ENCODE results near the gene KRTAP10-6.
"Not testable (repeated sequence)": the region's sequence is repeated elsewhere in the genome, so short reads cannot be mapped to it uniquely, and the experiment has no call there.

KRTAP10-6 gene

DNA sequence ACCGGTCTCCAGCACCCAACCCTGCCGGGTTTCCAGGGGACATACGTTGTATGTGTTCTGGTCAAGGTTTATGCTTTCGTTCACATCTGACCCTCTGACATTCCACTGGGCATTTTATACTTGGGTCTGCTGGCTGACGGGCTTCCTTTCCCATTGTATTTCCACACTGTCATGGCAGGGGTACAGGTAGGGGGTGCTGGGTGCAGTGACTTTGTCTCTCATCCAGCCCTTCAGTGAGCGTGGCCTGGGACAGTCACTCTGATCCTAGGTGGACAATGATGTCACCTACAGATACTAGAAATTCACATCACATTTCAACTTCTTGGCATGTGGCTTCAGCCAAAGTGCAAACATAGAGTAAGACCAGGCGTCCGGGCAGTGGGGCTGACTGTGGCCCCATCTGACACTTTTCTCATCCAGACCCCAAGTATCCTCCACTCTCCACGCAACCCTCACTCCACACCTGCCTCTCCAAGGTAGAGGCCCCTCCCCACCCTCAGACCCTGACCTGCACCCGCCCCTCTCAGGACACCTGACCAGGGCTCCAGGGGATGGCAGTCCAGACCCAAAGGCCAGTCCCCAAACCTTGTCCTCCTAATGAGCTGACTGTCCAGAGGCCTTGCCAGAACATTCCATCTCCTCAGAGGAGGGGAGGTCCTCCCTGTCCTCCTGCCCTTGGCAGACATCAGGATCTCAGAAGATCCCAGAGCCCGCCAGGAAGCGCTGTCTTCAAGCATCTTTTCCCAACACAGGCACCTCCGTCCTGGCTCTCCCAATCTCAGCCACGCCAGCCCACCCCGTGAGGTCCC is 44.1 kb upstream of the KRTAP10-6 start:
- CTCF ChIA-PET, result interaction anchor here (0.6 kb wide), 1 partner anchor 33 kb away, joined by 4 read pairs; no protein-coding TSS in a partner anchor
- DNase-seq (ENCODE audit: extremely low spot score), result no peak
- TF ChIP-seq BHLHE40 (IDR thresholded peaks at IDR 0.05; ENCODE audit: borderline replicate concordance) (no peak), FOXK2 (IDR thresholded peaks at IDR 0.05) (no peak), CTBP1 (IDR thresholded peaks at IDR 0.05; ENCODE audit: borderline replicate concordance) (no peak), ELF4 (IDR thresholded peaks at IDR 0.05) (no peak), FOXM1 (IDR thresholded peaks at IDR 0.05; ENCODE audit: borderline replicate concordance) (no peak), LEF1 (IDR thresholded peaks at IDR 0.05; ENCODE audit: borderline replicate concordance) (no peak), SP1 (IDR thresholded peaks at IDR 0.05) (no peak)
- POLR2A ChIA-PET, result no interaction called here

DNA sequence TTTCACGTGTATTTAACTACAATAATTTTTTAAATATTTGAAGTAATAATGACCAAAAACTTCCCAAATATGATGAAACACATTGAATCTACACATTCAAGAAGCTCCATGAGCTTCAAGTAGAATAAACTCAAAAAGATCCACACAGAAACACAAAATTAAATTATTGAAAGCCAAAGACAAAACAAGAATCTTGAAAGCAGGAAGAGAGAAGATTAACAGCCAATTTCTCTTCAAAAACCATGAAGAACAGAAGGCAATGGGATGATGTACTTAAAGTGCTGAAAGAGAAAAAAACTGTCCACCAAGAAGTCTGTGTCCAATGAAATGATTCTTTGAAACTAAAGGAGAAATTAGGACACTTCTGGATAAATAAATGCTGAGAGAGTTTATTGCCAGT is 39.8 kb upstream of the KRTAP10-6 start:
- ChIA-PET POLR2A (no interaction called here), CTCF (interaction anchor here (0.7 kb wide), 1 partner anchor 52 kb away, joined by 3 read pairs; no protein-coding TSS in a partner anchor)
- no peak for TF ChIP-seq L3MBTL2 (conservative IDR thresholded peaks at IDR 0.05)
- TF ChIP-seq TARDBP (IDR thresholded peaks at IDR 0.05), result no peak
- TF ChIP-seq FOXK2 (IDR thresholded peaks at IDR 0.05), result no peak
- TF ChIP-seq HDGF (IDR thresholded peaks at IDR 0.05; ENCODE audit: borderline replicate concordance), result no peak
- no peak for TF ChIP-seq PKNOX1 (IDR thresholded peaks at IDR 0.05)
- no peak for TF ChIP-seq BHLHE40 (IDR thresholded peaks at IDR 0.05; ENCODE audit: borderline replicate concordance)
- no peak for TF ChIP-seq SP1 (IDR thresholded peaks at IDR 0.05)
- no peak for TF ChIP-seq ELF4 (IDR thresholded peaks at IDR 0.05)
- no peak for TF ChIP-seq LEF1 (IDR thresholded peaks at IDR 0.05; ENCODE audit: borderline replicate concordance)
- TF ChIP-seq CTBP1 (IDR thresholded peaks at IDR 0.05; ENCODE audit: borderline replicate concordance), result no peak
- no peak for TF ChIP-seq NFRKB (IDR thresholded peaks at IDR 0.05)
- TF ChIP-seq ARNT (IDR thresholded peaks at IDR 0.05), result no peak
- no peak for TF ChIP-seq FOXA1 (IDR thresholded peaks at IDR 0.05)
- no peak for TF ChIP-seq FOXM1 (IDR thresholded peaks at IDR 0.05; ENCODE audit: borderline replicate concordance)
- no peak for TF ChIP-seq SUZ12 (IDR thresholded peaks at IDR 0.05)
- DNase-seq (ENCODE audit: extremely low spot score), result no peak

GRCh38 chr21:44630440-44630839 is 38.1 kb upstream of the KRTAP10-6 start:
- ChIA-PET POLR2A (no interaction called here), CTCF (no interaction called here)
- TF ChIP-seq TARDBP (IDR thresholded peaks at IDR 0.05) (no peak), PKNOX1 (IDR thresholded peaks at IDR 0.05) (no peak), FOXK2 (IDR thresholded peaks at IDR 0.05) (no peak), FOXA1 (IDR thresholded peaks at IDR 0.05) (no peak), ELF4 (IDR thresholded peaks at IDR 0.05) (no peak), LEF1 (IDR thresholded peaks at IDR 0.05; ENCODE audit: borderline replicate concordance) (no peak), ZNF384 (IDR thresholded peaks at IDR 0.05) (no peak), CTBP1 (IDR thresholded peaks at IDR 0.05; ENCODE audit: borderline replicate concordance) (no peak), NFRKB (IDR thresholded peaks at IDR 0.05) (no peak), FOXM1 (IDR thresholded peaks at IDR 0.05; ENCODE audit: borderline replicate concordance) (no peak)
- DNase-seq (ENCODE audit: extremely low spot score), result no peak

- no peak for DNase-seq (ENCODE audit: extremely low spot score)
- ChIA-PET POLR2A (no interaction called here), CTCF (no interaction called here)
- no peak for TF ChIP-seq TARDBP (IDR thresholded peaks at IDR 0.05)
- no peak for TF ChIP-seq PKNOX1 (IDR thresholded peaks at IDR 0.05)
- TF ChIP-seq ELF4 (IDR thresholded peaks at IDR 0.05), result no peak
- TF ChIP-seq HDGF (IDR thresholded peaks at IDR 0.05; ENCODE audit: borderline replicate concordance), result no peak
- no peak for TF ChIP-seq CTBP1 (IDR thresholded peaks at IDR 0.05; ENCODE audit: borderline replicate concordance)
- no peak for TF ChIP-seq LEF1 (IDR thresholded peaks at IDR 0.05; ENCODE audit: borderline replicate concordance)
- TF ChIP-seq ARNT (IDR thresholded peaks at IDR 0.05), result no peak
- TF ChIP-seq ZNF384 (IDR thresholded peaks at IDR 0.05), result no peak
- no peak for TF ChIP-seq NFRKB (IDR thresholded peaks at IDR 0.05)
- no peak for TF ChIP-seq L3MBTL2 (conservative IDR thresholded peaks at IDR 0.05)
- no peak for TF ChIP-seq SP1 (IDR thresholded peaks at IDR 0.05)
- no peak for TF ChIP-seq FOXK2 (IDR thresholded peaks at IDR 0.05)
- no peak for TF ChIP-seq BHLHE40 (IDR thresholded peaks at IDR 0.05; ENCODE audit: borderline replicate concordance)
- TF ChIP-seq FOXM1 (IDR thresholded peaks at IDR 0.05; ENCODE audit: borderline replicate concordance), result no peak
- no peak for TF ChIP-seq FOXA1 (IDR thresholded peaks at IDR 0.05)
These were observed 36.5 kb upstream of the KRTAP10-6 start for GRCh38 chr21:44628707-44629391.

DNA sequence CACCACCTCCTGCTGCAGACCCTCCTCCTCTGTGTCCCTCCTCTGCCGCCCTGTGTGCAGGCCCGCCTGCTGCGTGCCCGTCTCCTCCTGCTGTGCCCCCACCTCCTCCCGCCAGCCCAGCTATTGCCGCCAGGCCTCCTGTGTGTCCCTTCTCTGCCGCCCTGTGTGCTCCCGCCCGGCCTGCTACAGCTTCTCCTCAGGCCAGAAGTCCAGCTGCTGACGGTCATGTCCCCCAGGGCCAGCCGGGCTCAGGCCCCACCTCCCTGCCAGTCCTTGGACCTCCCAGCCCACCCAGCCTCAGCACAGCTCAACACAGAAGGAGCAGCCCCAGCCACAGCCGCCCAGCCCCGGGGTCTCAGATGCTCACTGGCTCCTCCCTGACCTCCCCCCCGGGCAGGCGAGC is 35.5 kb upstream of the KRTAP10-6 start:
- DNase-seq (ENCODE audit: extremely low spot score); CTCF ChIA-PET; POLR2A ChIA-PET: not testable (repeated sequence)

- POLR2A ChIA-PET; DNase-seq (ENCODE audit: extremely low spot score); CTCF ChIA-PET: not testable (repeated sequence)
These were observed 35.0 kb upstream of the KRTAP10-6 start for GRCh38 chr21:44627181-44627822.
